ENCODE results near the gene PIGU.

GRCh38 chr20:34693414-34693813, 16.5 kb upstream of the PIGU start:
- no peak for TF ChIP-seq CTCF (IDR thresholded peaks at IDR 0.05; ENCODE audit: poor library complexity, severe bottlenecking)
- TF ChIP-seq EP300 (conservative IDR thresholded peaks at IDR 0.05; ENCODE audit: poor library complexity, severe bottlenecking): no peak
- TF ChIP-seq POLR2AphosphoS5 (IDR thresholded peaks at IDR 0.05): no peak
- TF ChIP-seq REST (IDR thresholded peaks at IDR 0.05; ENCODE audit: borderline replicate concordance): no peak
- no peak for TF ChIP-seq RAD21 (conservative IDR thresholded peaks at IDR 0.05)
- TF ChIP-seq MXI1 (conservative IDR thresholded peaks at IDR 0.05; ENCODE audit: poor library complexity, severe bottlenecking): no peak
- TF ChIP-seq EZH2 (IDR thresholded peaks at IDR 0.05; ENCODE audit: borderline replicate concordance, insufficient read depth, low read length, poor library complexity, severe bottlenecking): no peak
- no peak for TF ChIP-seq SMC3 (conservative IDR thresholded peaks at IDR 0.05; ENCODE audit: poor library complexity)
- TF ChIP-seq TAF1 (IDR thresholded peaks at IDR 0.05; ENCODE audit: low read depth): no peak
